Stimulated activated CD8-positive, alpha-beta memory T cell treated with anti-CD3 and anti-CD28 coated beads, Interleukin-15, amount 100 ng/mL, for 4 hours (primary cell): Measurements from ENCODE around the gene PPP1R17.

Source experiments
- DNase-seq, 2 donors: peaks; one replicate each; pipeline ENCODE4 v3.0.0-alpha.2; 2020; ENCODE audit warnings: low read depth in 2 of 2

PPP1R17 gene

DNA sequence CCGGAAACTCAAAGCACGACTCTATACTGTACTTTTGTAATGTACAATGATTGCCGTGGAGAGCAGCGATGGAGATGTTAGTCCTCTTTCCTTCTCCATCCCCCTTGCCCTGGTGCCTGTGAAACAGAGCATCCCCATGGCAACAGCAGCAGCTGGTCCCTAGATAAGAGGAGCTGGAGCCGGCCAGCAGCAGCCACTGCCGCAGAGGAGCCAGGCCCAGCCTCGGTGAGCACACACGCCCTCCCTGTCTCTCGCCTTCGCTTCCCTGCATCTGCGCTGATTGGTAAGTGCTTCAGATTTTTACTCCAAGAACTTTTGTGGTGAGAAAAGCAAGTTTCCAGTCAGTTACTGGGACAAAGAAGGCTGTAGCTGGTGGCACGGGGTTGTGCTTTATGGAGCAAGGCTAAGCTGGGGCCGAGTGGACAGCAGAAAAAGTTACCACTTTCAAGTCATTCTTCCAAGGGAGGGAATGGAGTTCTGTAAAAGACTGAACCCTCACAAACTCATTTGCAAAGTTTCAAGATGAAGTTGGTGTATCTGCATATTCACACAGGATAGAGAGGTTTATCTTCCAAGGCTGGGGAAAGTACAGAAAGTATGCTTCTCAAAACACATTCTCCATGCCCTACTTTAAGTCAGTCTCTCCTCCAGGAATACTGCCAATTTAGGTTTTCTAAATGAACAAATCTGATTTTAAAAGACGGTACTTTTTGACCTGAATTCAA lies at the start of gene PPP1R17:
Gene PPP1R17, plus strand, starts transcription at position 192 of the 725 bp plus-strand sequence. CDS start 5,227 bp downstream, outside the sequence.
- no peak for DNase-seq

DNA sequence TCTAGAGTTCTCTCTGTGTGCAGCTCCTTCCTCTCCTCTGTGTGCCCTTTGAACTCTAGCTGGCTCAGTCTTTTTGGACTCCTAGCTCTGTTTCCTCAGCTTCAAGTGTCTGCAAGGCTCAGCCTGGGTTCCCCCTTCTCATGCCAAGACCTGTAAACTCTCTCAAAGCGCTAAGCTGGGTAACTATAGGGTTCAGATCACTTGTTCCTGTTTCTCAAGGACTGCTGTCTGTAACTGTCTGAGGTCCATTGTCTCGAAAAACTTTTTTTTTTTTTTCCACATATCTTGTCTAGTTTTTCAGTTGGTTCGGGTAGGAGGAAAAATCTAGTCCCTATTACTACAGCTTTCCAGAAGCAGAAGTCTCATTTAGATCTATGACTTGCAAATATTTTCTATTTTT lies 46.6 kb upstream of the PPP1R17 start:
- no peak for DNase-seq

DNA sequence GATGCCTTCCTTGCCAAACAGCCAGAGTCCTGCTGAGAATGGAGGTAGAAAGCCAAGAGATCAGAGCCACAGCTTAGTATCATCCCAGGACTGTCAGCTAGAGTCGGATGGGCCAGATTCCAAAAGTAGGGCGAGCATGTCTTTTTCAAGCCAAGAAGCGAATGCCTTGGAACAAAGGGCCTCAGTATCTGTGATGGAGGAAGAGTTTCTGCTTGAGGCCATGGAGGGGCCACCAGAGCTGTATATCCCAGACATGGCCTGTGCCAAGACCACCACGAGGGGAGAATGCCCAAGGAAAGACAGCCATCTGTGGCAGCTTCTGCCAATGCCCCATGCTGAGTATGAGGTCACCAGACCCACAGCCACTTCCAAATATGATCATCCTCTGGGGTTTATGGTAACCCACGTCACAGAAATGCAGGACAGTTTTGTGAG lies 44.3 kb upstream of the PPP1R17 start:
- DNase-seq, result no peak

DNA sequence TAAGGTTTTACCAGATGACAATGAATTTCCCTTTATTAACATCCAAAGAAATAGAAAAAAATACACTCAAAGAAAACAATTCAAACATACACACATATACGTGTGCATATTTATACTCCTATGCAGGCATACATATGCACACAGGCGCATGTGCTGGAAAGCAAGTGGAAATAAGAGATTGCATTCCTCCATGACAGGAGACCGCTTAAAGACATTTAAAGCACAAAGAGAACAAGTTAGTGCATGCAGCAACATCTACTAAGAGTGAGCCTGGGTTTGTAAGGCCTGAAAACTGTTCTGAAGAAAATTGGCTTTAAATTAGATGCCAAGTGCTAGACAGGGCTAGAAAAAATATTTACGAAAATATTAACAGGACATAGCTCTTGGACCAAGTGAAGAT lies 40.1 kb upstream of the PPP1R17 start:
- no peak for DNase-seq

DNA sequence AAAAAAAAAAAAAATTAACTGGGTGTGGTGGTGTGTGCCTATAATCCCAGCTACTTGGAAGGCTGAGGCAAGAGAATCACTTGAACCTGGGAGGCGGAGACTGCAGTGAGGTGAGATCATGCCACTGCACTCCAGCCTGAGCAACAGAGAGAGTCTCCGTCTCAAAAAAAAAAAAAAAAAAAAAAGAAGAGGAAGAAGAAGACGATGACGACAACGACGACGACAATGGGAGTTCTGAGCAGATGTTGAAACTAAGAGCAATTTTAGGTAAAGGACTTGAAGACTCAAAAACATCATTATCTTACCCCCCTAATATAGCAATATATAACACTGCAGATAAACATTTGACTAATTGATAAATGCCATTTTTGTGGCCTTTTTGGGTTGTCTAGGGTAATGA lies 39.5 kb upstream of the PPP1R17 start:
- DNase-seq, result no peak

DNA sequence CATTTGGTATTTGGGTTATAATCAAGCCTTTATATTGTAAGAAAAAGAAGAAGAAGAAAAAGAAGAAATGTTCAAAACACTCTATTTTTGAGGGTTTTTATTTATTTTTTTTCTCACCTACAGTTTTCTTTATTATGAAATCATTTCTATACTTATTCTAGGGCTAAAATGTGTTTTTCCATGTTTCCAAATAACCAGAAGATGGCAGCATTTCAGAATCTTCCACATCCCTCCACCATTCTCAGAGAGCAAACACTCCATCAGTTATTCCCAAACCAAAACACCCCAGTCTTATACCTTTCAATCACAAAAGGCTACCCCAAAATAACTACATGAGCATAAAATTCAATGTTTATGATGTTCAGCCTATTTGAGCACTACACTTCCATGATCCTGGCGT lies 38.7 kb upstream of the PPP1R17 start:
- DNase-seq, result no peak

DNA sequence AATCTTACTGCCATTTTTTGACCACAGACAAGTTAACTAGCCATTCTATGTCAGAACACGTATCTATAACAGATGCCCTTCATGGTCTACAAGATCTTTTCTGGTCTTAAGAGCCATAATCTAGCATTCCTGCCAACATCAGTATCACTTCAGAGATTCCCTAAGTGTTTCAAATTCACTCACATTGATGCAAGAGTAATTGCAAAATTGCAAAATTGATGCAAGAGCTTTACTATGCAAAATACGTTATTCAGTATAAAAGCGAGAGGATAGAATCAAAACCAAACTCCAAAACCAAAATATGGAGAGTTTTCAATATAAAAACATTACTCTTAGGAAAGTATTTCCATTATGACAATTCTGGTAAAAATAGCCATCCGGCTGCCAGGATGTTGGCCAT lies 38.1 kb upstream of the PPP1R17 start:
- no peak for DNase-seq

DNA sequence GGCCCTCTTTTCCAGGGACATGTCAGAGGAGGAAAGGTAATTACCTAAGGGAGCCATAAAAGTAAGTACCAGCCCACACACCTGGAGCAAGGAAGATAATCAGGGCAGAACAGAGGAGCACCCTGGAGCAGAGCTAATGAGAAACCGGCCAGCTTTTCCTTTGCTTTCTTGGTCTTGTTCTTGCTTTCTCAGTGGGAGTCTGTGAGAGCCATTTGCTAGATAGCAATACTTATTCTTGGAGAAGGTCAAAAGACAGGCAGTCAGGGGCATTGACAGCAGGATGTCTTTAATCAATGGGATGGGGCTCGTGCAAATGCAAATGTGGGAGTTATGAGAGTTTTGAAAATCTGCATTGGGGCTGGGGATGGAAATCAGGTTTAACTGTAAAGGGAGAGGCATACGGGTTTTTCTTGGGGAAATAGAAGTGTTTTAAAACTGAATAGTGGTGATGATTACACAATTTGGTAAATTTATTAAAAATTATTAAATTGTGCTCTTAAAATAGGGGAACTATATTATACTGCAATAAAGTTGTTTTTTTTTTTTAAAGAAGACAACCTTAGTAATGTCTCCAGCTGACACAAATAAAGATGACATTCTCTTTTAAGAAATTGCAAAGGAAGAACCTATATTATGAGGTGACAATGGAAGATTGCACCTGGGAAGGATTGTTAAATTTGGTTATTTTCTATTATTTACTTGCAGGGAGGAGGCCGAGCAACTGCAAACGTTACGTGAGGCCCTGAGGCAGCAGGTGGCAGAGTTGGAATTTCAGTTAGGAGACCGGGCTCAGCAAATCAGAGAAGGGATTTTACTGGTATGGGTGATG lies 35.6 kb upstream of the PPP1R17 start:
- no peak for DNase-seq

DNA sequence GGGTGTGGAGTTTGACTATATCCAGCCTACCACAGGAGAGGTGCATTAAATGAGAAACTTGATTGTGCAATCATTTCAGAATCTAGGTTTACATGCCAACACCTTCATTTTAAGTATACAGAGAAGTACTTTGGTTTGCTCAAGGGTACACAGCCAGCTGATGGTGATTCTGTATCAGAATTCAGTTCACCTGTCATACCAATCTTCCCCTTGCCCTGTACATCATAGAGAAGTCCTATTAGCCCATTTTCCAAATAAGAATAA lies 35.0 kb upstream of the PPP1R17 start:
- no peak for DNase-seq

DNA sequence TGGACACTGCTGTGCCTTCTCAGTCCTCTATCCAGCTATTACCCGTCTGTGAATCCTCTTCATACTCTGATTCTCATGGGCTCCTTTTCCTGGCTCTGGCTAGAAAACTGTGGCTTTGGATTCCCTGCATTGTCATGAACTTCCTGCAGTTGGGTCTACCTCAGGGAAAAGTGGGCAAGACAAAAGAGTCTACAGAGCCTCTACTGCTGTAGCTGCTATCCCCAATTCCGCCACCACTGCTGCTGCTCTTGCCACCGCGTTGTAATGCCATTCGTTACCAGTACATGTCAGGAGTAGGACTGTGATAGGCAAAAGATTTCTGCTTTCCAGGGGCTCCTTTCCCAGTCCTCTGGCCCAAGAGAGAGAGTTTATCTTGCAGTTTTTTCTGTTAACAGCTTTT lies 23.9 kb upstream of the PPP1R17 start:
- no peak for DNase-seq

DNA sequence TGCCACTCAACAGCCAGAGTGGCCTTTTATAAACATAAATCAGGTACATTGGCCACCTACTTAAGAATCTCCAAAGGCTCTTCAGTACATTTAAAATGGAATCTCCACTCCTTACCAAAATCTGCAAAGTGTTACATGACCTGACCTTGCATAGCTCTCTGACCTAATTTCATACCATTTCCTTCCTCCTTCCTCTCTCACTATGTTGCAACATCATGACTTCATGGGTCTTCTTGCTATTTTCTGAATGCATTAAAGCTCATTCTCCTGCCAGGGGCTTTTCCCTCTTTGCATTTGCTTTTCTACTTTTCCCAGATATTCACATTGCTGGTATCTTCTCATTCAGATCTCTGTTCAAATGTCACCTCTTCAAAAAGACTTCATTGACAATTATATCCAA lies 22.1 kb upstream of the PPP1R17 start:
- no peak for DNase-seq

DNA sequence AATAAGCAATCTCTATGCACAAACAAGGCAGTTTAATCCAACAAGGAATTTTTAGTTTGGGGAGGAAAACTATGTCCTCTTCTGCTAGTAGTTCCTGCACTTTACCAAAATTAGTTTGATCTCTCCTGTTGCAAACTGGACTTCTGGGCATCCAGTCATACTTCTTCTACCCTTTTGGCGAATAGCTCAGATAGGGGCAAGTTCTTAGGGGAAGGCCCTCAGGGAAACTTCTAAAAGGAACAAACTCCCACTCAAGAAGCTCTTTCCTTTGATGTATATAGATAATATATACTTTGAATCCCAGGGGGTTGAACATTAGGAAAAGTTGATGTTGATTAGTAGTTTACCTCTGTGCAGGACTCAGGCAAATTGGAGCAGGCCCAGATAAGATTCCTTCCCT lies 21.5 kb upstream of the PPP1R17 start:
- DNase-seq, result no peak

DNA sequence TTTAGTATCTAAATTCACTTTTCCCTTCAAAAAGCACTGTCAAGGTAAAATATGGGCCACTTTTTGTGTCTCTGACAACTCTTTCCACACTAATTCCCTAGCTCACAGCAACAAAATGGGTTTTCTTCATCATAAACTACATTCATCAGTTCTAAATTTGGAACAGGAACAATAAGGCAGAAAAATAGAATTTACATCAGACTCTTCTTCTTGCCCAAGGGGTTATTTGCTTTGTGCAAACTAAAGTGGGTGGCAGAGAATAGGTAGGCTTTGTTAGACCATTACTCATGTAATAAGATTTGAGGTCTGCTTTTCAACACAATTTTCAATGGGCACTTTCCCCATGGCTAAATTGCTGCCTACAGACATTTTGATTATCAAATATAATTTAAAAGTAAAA lies 17.6 kb upstream of the PPP1R17 start:
- no peak for DNase-seq

DNA sequence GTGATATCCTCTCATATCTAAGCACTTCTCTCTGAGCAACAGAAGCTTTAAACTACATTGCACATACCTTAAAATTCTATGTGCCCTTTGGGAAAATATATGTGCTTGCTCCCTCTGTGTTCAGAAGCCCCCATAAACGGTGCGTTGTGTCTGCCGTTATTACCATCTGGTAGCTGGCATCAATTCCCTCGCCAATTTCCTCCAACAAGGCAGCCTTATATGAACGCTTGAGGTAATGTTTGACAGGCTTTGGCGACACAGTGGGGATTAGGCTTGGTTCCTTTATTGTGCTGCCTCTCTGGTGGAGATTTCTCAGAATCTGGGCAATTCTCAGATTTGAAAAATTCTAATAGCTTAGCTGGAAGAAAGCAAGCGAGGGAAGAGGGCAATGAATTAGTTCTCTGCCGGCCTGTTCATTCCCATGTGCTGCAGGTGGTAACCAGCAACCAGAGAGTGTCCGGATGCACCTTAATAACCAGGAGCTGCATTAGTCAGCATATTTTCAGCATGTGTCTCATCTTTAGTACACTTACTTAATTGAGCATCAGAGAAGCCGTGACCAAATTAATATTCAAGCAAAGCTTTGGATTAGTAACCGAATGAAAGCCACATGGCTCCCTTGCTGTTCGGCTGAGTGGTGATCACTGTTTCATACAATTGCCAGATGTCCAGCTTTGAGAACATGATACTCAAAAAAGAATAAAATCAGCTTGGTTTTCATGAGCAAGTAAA lies 7.3 kb upstream of the PPP1R17 start:
- no peak for DNase-seq

DNA sequence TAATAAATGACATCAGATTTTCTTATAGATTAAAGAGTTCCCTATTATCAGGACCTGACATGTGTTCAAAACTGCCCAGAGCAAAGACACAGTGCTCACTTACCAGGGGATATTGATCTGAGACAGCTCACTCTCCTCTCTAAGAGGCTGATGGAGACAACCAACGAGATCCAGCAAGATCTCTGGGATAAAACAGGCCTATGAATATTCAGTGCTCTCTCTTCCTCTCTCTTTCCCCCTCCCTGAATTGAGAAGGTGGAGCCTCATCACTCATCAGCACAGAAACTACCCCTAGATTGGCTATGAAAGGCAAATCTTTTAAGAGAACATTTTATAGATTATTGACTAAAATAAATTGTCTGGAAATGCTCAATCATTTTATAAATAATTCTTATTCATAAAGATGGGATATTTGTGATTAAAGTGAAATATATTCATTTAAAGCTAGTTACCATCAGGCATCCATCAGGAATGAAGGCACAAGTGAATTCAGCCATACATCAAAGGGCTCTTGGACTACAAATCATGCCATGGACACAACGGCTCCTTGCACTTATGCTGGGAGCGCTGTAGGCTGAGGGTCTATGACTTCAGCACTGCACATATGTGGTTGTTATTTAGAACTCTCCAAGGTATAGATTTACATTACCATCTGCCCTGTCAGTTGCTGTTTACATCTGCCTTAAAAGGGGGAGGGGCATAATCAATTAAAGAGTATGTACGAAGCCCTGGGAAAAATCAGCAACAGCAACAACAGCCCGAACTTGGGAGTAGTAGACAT lies 3.4 kb upstream of the PPP1R17 start:
- DNase-seq, result no peak

DNA sequence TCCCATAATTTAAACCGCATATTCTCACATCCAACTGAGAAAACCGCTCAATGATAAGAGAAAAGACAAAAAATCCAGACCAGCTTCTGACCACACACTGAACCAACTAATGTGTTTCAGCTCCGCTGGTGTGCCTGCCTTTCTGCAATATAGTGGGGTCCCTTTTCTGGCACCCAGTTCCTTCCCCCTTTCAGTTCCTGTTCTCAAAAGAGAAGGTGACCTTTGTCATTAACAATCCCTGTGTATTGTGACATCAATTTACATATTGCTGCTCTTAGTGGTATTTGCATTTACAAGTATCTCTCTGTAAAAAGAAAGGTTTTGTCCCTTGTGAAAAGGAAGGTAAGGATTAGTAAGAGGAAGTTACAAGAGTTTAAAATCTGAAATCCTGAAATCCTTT lies 1.4 kb downstream of the PPP1R17 start:
- DNase-seq, result no peak

DNA sequence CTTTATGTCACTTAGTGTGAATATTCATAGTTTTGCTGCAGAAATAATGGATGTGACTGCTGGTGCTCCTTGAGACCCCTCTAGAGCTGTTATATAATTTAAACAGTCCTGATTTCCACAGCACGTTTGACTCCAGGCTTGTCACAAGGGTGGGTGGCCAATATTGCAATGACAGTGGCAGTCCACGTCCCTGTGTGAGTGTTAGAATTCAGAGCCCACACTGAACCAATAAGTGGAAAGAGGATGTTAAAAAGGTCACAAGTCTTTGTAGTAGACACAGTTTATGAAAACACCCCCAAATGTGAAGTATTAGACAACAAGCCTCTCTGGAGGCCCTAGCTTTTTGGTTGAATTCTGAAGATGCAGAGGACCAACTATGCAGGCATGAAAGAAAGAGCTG lies 2.0 kb downstream of the PPP1R17 start:
- no peak for DNase-seq

DNA sequence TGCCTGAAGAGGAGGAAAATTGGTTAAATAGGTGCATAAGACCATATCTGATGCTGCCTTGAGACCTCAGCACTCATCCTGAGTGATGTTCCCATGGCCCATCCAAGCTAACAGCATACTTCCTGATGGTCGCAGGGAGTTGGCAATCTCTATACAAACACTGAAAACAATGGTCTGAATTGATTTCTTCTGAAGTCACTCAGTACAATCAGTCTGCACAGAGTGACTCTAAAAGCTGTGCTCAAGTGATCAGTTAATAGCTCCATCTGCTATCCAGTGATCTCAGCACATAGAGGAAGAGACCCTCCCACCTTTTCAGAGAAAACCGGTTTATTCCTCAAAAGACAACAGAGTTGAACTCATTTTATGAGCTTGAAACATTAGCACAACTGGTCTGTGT lies 3.9 kb downstream of the PPP1R17 start:
- DNase-seq, result no peak

DNA sequence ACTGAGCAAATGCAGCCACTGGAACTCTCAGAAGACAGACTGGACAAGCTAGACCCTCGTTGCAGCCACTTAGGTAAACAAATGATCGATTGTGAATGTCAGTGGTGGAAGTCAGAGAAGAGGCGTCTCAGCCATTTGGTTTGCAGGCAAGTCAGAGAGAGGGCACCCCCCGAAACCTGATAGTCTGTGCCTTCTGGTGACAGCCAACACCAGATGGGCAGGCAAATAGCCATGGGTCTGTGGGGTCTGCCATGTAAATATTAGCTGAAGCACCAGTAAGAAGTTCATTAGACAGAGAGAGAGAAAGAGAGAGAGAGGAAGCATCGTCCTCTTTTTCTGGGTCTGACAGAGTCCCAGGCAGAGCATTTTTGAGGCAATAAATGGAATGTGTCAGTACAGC lies 5.4 kb downstream of the PPP1R17 start:
- no peak for DNase-seq

DNA sequence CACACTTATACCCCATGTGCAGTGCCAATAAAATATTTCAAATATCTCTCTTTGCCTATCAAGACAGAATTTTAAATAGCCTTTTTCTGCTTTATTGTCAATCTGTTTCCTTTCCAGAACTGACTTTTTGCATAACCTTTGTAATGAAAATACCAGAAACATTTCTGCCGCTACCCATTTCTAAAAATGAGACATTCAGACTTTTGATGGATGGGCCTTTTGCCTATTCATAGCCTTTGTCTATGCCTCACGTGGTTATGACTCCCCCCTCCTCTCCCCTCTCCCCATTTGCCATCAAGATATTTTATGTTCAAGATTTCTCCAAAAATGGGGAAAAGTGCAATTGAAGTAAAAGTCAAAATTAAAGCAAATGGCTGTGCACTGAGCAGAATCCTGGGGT lies 5.9 kb downstream of the PPP1R17 start:
- DNase-seq, result no peak

DNA sequence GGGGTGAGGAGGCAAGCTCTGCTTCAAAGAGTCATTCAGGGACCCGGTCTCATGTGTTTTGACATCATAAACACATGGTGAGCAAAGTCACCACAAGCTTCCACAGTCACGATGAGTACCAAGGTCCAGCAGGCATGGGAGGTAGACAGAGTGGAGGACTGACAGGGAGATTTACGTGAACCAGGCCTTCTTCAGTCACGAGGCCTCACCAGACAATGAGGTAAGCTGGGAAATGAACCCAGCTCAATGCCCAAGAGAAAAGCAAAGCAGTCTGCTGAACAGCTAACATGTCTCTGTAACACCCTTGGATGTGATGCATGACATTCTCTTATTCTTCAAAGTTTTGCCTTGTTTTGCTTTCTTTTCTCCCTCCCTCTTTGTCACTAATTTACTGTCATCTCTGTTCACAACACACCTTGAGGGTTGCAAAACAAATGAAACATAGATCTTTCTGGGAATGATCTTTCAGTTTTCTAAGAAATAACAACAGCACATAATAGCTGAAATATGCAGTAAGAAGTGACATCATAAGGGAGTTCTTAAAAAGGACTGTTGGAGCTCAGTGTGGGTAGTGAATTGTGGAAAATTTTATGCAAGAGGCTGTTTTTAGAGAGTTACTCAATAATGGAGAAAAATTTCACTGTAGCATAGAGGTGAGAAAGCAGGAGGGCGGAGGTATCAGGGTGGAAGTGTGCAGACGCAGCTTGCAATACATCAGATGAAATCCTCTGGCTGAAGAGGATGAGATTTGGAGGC lies 9.0 kb downstream of the PPP1R17 start:
- no peak for DNase-seq
